HepG2 (cell line): ENCODE results near the gene BBC3. TPM values are rescaled to one million over a fixed set of nuclear protein-coding genes. Genes with fewer than 3 reads are reported as not detected.
A peak's percentile ranks its signal among the peaks of the same experiment; 100 is the strongest.

Source experiments
- ASH2L ChIP-seq: fragments of 300-600, 200-600 bp; sonication (generic); IDR thresholded peaks from 2 replicates; pipeline ENCODE4 v1.7.0; 2017; ENCODE audit warnings: low read depth, mild to moderate bottlenecking, moderate library complexity, mixed read lengths, low read length; ENCODE audit not compliant: insufficient read length
- FOXJ3 ChIP-seq: sonication (generic); formaldehyde crosslinking; IDR thresholded peaks from 2 replicates; pipeline ENCODE4 v1.4.0; 2020; ENCODE audit warnings: missing genetic modification reagents, mild to moderate bottlenecking, borderline replicate concordance
- HIVEP1 ChIP-seq: sonication (generic); formaldehyde crosslinking; IDR thresholded peaks from 2 replicates; pipeline ENCODE4 v1.4.0; 2020; ENCODE audit warnings: mild to moderate bottlenecking, missing genetic modification reagents
- KDM6A ChIP-seq: IDR thresholded peaks from 2 replicates; pipeline ENCODE4 v1.6.1; 2016; ENCODE audit warnings: low read depth
- PHF20 ChIP-seq: sonication (generic); formaldehyde crosslinking; IDR thresholded peaks from 2 replicates; pipeline ENCODE4 v1.5.0; 2020; ENCODE audit warnings: mild to moderate bottlenecking, missing genetic modification reagents
- POGZ ChIP-seq: sonication (generic); formaldehyde crosslinking; IDR thresholded peaks from 2 replicates; pipeline ENCODE4 v1.4.0; 2020; ENCODE audit warnings: mild to moderate bottlenecking, missing genetic modification reagents
- PPARG ChIP-seq: conservative IDR thresholded peaks from 2 replicates; pipeline ENCODE4 v1.6.1; 2016; ENCODE audit warnings: missing biosample characterization, missing genetic modification reagents
- SIX1 ChIP-seq: sonication (generic); formaldehyde crosslinking; IDR thresholded peaks from 2 replicates; pipeline ENCODE4 v1.4.0; 2020; ENCODE audit warnings: missing genetic modification reagents, borderline replicate concordance
- SKIL ChIP-seq: sonication (generic); formaldehyde crosslinking; IDR thresholded peaks from 2 replicates; pipeline ENCODE4 v1.8.0; 2022; ENCODE audit warnings: missing genetic modification reagents, mild to moderate bottlenecking, moderate library complexity, borderline replicate concordance
- TRAFD1 ChIP-seq: sonication (generic); formaldehyde crosslinking; IDR thresholded peaks from 2 replicates; pipeline ENCODE4 v1.5.1; 2020; ENCODE audit warnings: missing genetic modification reagents, mild to moderate bottlenecking, borderline replicate concordance
- ZBTB44 ChIP-seq: sonication (generic); formaldehyde crosslinking; IDR thresholded peaks from 2 replicates; pipeline ENCODE4 v1.4.0; 2020; ENCODE audit warnings: missing genetic modification reagents
- ZFAT ChIP-seq: sonication (generic); formaldehyde crosslinking; conservative IDR thresholded peaks from 2 replicates; pipeline ENCODE4 v1.8.1; 2023; ENCODE audit warnings: missing genetic modification reagents, inconsistent platforms
- ZMYM2 ChIP-seq: sonication (generic); formaldehyde crosslinking; IDR thresholded peaks from 2 replicates; pipeline ENCODE4 v1.8.0; 2022; ENCODE audit warnings: mild to moderate bottlenecking, missing genetic modification reagents
- ZNF326 ChIP-seq: sonication (generic); formaldehyde crosslinking; IDR thresholded peaks from 2 replicates; pipeline ENCODE4 v1.4.0; 2020; ENCODE audit warnings: missing genetic modification reagents, borderline replicate concordance
- ZNF331 ChIP-seq: sonication (generic); formaldehyde crosslinking; IDR thresholded peaks from 2 replicates; pipeline ENCODE4 v1.4.0; 2020; ENCODE audit warnings: missing genetic modification reagents
- ZNF333 ChIP-seq: sonication (generic); formaldehyde crosslinking; IDR thresholded peaks from 2 replicates; pipeline ENCODE4 v1.4.0; 2020; ENCODE audit warnings: mild to moderate bottlenecking, missing genetic modification reagents, borderline replicate concordance
- ZNF337 ChIP-seq: sonication (generic); formaldehyde crosslinking; IDR thresholded peaks from 2 replicates; pipeline ENCODE4 v1.5.1; 2020; ENCODE audit warnings: missing genetic modification reagents, low read depth, mild to moderate bottlenecking, borderline replicate concordance
- ZNF441 ChIP-seq: sonication (generic); formaldehyde crosslinking; IDR thresholded peaks from 2 replicates; pipeline ENCODE4 v1.7.0; 2021; ENCODE audit warnings: missing genetic modification reagents, borderline replicate concordance
- ZNF546 ChIP-seq: sonication (generic); formaldehyde crosslinking; conservative IDR thresholded peaks from 2 replicates; pipeline ENCODE4 v1.8.1; 2023; ENCODE audit warnings: mild to moderate bottlenecking, missing genetic modification reagents
- polyA plus RNA-seq, 8 experiments: library from polyadenylated mRNA; depleted of rRNA in 3 of 8; stranded (reverse) in 7 of 8; unstranded in 1 of 8; fragments of >200 nt; fragmentation: Illumina TruSeq in 4 of 8; extraction: Trizol in 4 of 8; gene quantifications; 2 replicates each; pipeline versions ENCODE4 v1.2.1 to v1.2.3, GENCODE V29; 2011 to 2016; ENCODE audit warnings: low read depth in 4 of 8, missing spikeins in 1 of 8, mixed read lengths in 1 of 8; ENCODE audit not compliant: insufficient read depth in 1 of 8
- total RNA-seq, 5 experiments: library from RNA; depleted of rRNA; stranded (reverse); fragments of >200 nt; fragmentation: Illumina TruSeq; extraction: Trizol; gene quantifications; 2 replicates each; pipeline ENCODE4 v1.2.3, GENCODE V29; 2016; ENCODE audit warnings: low read depth in 1 of 5
- TF ChIP-seq, protein P1 (sequence below): sonication (generic); formaldehyde crosslinking; IDR thresholded peaks from 2 replicates; pipeline ENCODE4 v1.9.0; 2022; ENCODE audit warnings: low read depth, missing genetic modification reagents

Gene BBC3
- total and polyA plus RNA-seq, 2 of the 13 experiments (the other 11 are each of a cell fraction or from before 2014, with no cell fraction given) = 6.1 to 8.8 TPM

DNA sequence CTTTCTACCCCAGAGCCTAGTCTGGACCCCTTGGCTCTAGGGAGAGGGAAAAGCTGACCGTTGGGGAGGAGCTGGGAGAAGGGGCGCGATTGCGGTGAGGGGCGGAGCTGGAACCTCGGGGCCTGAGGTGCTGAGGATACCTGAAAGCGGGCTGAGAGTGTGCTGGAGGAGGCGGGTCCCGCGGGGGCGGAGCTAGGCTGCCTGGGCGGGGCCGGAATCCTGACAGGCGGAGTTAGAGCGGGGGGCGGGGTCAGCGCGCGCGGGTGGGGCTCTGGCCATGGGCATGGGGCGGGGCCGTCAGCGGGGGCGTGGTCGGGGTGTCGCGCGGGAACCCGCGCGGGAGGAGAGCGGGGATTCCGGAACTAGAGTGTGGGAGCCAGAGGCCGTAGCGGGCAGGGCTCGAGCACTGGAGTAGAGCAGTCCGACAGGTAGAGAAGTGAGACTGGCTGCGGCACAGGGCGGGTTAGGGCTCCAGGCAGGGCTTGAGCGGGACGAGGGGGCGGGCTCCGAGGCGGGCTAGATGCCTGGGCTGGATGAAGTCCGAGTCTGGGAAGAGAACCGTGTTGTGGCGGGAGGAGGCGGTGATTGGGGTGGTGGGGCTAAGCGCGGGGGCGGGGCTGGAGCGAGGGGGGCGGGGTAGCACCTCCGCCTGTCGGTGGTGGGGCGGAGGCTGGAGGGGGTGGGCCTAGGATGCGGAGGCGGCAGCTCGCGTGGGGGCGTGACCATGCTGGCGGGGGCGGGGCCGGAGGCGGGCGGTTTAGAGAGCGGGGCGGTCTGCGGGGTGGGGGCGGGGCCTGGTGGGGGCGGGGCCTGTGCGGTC, 43.3 kb upstream of the BBC3 start, which contains the start of gene INAFM1 (continued):
- TF ChIP-seq SKIL (CRISPR knock-in tag) (0 out of 2 replicates have a peak, but pooled peaks have one; percentile 13), ZNF546 (CRISPR knock-in tag) (no peak), ZNF441 (CRISPR knock-in tag) (no peak), KDM6A (CRISPR knock-in tag) (no peak), ZNF337 (CRISPR knock-in tag) (no peak), ZNF326 (CRISPR knock-in tag) (no peak), POGZ (no peak), ZFAT (CRISPR knock-in tag) (no peak), PPARG (no peak), SIX1 (CRISPR knock-in tag) (no peak), FOXJ3 (CRISPR knock-in tag) (no peak), ZMYM2 (no peak), TRAFD1 (CRISPR knock-in tag) (no peak), PHF20 (CRISPR knock-in tag) (no peak; the same call in 1 of the 2 replicates), ASH2L (peak; percentile 55), ZNF331 (CRISPR knock-in tag) (no peak), HIVEP1 (CRISPR knock-in tag) (0 out of 2 replicates have a peak, but pooled peaks have one; percentile 35), ZNF333 (CRISPR knock-in tag) (no peak), ZBTB44 (no peak)
- TF ChIP-seq, protein P1, sequence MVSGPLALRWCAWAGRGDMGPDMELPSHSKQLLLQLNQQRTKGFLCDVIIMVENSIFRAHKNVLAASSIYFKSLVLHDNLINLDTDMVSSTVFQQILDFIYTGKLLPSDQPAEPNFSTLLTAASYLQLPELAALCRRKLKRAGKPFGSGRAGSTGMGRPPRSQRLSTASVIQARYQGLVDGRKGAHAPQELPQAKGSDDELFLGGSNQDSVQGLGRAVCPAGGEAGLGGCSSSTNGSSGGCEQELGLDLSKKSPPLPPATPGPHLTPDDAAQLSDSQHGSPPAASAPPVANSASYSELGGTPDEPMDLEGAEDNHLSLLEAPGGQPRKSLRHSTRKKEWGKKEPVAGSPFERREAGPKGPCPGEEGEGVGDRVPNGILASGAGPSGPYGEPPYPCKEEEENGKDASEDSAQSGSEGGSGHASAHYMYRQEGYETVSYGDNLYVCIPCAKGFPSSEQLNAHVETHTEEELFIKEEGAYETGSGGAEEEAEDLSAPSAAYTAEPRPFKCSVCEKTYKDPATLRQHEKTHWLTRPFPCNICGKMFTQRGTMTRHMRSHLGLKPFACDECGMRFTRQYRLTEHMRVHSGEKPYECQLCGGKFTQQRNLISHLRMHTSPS (CRISPR knock-in tag) = no peak
